HG03097 (cell line): ENCODE data around the gene PPID.
A peak's percentile ranks its signal among the peaks of the same experiment; 100 is the strongest.
"Not testable (repeated sequence)": the region's sequence is repeated elsewhere in the genome, so short reads cannot be mapped to it uniquely, and the experiment has no call there.

Experiments
- ATAC-seq: cut with Tn5 transposase; IDR thresholded peaks from one replicate; pipeline ENCODE4 v1.9.1; 2021; ENCODE audit not compliant: unreplicated experiment, low FRiP score

PPID gene

GRCh38 chr4:158739600-158739999 is 16.4 kb upstream of the PPID start:
- no peak for ATAC-seq

DNA sequence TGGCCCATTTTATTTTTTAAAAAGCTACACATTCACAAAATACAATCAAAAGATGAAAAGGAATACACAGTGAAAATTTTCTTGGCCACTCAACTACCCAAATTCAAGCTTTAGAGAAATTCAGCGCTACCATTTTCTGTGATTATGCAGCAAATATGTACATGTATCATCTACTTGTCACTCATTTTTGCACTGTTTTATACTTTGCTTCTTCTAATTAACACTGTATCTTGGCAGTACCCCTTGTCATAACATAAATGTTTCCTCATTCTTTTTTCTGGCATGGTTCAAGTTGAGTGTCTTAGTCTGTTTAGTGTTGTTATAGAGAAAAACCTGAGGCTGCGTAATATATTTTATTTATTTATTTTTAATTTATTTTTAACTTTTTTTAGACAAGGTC is 15.7 kb upstream of the PPID start:
- no peak for ATAC-seq

GRCh38 chr4:158729716-158730559 is 6.7 kb upstream of the PPID start:
- ATAC-seq: peak; percentile 64

GRCh38 chr4:158728236-158728635 is 5.0 kb upstream of the PPID start:
- no peak for ATAC-seq

DNA sequence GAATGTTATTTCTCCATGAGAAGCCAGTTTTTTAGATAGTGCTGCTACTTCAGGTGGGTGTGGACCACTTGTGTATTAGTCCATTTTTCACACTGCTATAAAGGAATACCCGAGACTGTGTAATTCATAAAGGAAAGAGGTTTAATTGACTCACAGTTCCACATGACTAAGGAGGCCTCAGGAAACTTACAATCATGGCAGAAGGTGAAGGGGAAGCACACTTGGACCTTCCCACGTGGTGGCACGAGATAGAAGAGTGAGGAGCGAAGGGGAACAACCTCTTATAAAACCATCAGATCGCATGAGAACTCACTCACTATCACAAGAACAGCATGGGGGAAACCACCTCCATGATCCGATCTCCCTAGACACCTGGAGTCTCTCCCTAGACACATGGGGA is 3.4 kb upstream of the PPID start:
- ATAC-seq: no peak

- no peak for ATAC-seq
These were observed 1.4 kb upstream of the PPID start for GRCh38 chr4:158724637-158725036.

DNA sequence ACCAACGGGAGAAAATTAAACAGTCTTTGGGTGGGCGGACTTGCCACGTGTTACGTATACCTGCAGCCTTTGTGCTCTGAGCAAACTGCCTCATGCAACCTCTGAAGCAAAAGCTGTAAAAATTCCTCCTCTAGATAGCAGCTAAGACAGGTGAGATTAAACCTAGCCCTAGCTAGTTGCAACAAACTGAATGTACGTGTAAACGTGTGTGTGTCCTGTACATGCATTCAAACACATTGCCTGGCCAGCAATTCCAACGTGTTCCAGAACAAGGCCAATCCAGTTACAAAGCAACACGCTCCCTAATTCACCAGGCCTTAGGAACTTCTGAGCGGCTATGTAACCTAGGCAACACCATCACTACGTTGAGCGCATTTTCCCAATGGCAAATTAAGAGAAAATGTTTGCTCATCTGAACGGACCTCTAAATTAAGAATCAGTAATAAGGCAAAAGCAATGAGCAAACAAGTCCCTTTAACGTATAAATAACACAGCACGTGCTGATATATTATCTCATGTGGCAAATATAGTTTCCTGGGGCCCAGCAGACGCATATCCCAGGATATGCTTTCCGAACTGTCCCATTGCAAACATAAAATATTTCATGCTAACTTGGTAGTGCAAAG is 792 bp downstream of the PPID start:
- ATAC-seq: peak; percentile 1

DNA sequence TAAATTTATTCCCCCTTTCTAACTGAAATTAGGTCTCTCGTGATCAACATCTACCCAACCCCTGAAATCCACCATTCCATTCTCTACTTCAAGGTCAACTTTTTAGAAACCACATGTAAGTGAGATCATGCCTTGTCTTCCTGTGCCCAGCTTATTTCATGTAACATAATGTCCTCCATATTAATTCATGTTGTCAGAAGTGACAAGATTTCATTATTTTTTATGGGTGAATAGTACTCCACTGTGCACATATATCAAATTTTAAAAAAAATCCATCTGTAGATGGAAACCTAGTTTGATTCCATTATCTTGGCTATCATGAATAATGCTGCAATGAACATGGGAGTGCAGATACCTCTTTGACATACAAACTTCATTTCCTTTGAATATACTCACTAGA is 1.5 kb downstream of the PPID start:
- no peak for ATAC-seq

- no peak for ATAC-seq
These were observed 7.4 kb downstream of the PPID start for GRCh38 chr4:158715802-158716201.

DNA sequence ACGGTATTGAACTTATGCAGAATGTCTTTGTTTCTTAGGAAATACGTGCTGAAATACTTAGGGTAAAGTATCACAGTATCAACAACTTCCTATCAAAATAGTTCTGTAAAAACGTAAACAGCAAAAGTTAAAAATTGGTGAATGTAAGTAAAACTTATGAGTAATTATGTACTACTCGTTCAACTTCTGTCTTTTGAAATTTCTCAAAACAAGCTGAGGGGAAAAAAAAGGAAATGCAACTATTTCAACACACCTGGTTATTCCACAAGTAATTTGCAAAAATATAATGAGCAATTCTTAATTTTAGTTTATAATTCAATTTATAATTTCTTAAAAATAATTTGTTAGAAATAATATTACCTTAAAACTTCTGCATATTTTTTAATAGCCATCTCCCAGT is 8.3 kb downstream of the PPID start:
- no peak for ATAC-seq

GRCh38 chr4:158712622-158713021 is 10.6 kb downstream of the PPID start:
- ATAC-seq: not testable (repeated sequence)

DNA sequence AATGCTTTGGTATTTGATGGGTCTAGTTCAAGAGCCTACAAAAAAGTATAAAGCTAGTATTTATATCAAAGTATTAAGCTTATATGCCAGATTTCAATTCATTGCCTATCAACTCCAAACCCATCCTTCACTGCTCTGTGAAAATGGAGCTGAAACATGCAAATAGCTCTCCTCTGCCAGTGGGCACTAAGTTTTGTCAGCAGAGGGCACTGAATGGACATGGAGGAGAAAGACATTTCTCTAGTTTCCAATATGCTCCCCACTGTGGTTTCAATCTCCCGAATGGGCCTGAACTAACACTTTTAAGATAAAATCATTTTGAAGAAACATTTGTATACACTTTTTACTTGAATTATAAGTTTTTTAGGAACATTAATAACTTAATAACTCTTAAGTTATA is 12.4 kb downstream of the PPID start:
- ATAC-seq: no peak

DNA sequence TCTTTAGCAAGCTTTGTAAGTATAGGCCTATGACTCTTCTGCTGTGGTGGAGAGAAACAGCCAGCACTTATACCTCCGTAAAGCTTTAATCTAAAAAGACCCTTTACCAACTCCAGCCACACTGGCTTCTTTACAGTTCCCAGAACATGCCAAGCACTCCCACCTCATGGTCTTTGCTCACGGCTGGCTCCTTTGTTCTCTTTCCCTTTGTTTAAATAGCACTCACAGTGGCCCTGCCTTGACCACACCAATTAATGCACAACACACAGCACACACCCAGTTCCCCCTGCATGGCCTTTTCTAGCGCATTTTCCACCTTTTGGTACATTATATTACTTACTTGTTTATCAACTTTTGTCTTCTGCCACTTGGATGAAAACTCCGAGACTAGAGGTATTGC is 18.9 kb downstream of the PPID start:
- no peak for ATAC-seq

DNA sequence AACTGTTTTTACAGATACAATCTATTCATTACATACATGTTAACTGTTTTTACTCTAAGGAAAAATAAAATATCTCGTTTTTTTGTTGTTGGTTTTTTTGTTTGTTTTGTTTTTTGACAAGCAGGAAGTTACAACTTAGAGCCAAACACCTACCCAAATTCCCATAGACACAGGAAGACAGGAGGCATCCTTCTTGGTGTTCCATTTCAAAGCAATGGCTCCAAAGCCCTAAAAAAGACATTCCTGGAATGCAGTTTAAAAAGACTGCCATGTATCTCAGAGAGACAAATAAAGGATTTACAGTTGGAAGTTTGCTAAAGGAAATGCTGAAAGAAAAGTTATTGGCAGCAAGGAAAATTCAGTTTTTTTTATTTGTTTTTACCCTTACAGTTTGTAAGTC is 34.4 kb downstream of the PPID start:
- no peak for ATAC-seq

DNA sequence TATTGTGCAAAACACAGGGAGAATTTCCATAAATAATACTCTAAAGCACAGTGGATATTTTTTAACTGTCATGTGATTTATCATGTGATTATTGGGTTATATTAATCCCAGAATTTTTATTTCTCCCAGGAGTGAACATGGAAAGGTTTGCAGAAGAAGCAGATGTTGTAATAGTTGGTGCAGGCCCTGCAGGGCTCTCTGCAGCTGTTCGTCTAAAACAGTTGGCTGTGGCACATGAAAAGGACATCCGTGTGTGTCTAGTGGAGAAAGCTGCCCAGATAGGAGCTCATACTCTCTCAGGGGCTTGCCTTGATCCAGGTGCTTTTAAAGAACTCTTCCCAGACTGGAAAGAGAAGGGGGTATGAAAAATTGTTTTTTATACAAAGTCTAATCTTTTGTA is 41.1 kb downstream of the PPID start:
- no peak for ATAC-seq

- ATAC-seq: no peak
These were observed 41.6 kb downstream of the PPID start for GRCh38 chr4:158681629-158682028.

- ATAC-seq: no peak
These were observed 44.4 kb downstream of the PPID start for GRCh38 chr4:158678767-158679166.

- ATAC-seq: no peak
These were observed 47.1 kb downstream of the PPID start for GRCh38 chr4:158676076-158676475.

- no peak for ATAC-seq
These were observed 49.6 kb downstream of the PPID start for GRCh38 chr4:158673633-158674032.

DNA sequence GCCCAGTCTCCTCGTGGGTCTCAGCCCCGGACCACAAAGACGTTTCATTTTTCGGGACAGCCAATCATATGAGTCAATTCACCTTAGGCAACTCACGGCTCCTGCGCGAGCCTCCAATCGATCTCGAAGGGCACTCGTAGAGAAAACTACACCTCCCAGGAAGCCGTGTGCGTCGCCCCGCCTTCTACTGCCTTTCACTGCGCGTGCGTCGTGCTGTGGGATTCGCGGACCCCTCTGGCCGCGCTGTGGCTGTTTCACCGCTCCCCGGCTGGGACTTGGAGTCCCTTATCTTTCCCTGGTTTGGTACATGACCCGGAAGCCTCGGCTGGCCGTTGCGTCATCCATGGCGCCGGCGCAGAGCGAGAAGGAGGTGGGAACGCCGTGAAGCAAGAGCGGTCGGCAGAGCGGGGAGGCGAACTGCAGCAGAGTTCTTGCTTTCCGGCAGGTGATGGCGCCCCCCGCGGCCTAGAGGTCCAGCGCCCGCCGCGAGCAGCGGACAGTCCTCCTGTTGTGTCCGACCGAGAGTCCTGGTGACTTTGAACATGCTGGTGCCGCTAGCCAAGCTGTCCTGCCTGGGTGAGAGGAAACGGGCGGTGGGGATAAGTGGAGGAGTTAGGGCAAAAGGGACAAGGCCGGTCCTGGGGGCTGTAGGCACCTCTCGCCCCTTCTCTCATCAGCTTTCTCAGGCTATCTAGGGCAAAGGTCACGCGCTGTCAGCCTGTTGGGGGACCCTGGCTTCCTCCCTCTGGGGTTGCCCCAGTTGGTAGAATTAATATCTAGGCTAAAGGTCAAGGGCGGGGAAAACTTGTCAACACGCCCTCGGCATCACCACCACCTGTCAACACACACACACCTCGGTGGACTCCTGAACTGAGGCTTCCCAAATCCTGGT is 51.0 kb downstream of the PPID start, which contains the start of gene ETFDH:
Gene ETFDH (plus strand): TSS at position 382 of the 892 bp plus-strand sequence. CDS start 161 bp downstream, at position 543.
- peak; percentile 85 for ATAC-seq

GRCh38 chr4:158671665-158671914 is 51.6 kb downstream of the PPID start, which contains the start of gene C4orf46:
C4orf46 (minus strand) TSS chr4:158671887; CDS start chr4:158671801, 86 bp downstream.
- no peak for ATAC-seq
